NOMO-1 (cell line): ENCODE results near the gene LRRC41.

Experiments
- DNase-seq, 2 experiments: peaks; one replicate each; lab custom pipeline; 2025; ENCODE audit not compliant: unreplicated experiment in 2 of 2; lab: John Stamatoyannopoulos, UW

LRRC41 gene

DNA sequence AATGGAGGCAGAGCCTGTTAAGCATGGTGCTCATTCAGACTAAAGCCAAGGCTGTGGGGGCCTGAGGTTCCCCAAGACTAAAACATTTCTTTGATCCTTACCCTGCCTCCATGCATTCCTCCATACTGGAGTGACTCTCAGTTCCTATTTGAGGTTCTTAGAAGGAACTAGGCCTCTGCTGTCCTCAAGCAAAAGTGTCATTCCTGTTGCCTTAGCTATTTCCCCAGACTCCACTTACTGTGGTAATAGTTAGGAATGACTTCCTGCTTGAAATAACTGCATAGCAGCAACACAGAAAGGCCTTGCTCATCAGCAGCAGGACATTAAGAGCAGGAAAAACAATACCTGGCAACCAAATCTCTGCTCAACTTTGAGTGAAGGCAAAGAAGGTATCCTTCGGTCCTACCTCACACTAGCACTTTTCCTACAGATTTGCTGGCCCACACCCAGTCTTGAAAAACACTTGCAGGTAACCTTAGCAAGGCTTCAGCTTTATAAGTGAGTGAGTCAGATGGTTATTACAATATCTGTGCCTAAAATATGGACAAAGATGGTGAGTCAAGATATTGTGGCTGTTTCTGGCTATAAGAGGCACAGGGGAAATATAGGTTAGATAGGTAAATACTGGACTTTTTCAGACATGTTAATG is 14.8 kb downstream of the LRRC41 start:
- DNase-seq, result no peak

DNA sequence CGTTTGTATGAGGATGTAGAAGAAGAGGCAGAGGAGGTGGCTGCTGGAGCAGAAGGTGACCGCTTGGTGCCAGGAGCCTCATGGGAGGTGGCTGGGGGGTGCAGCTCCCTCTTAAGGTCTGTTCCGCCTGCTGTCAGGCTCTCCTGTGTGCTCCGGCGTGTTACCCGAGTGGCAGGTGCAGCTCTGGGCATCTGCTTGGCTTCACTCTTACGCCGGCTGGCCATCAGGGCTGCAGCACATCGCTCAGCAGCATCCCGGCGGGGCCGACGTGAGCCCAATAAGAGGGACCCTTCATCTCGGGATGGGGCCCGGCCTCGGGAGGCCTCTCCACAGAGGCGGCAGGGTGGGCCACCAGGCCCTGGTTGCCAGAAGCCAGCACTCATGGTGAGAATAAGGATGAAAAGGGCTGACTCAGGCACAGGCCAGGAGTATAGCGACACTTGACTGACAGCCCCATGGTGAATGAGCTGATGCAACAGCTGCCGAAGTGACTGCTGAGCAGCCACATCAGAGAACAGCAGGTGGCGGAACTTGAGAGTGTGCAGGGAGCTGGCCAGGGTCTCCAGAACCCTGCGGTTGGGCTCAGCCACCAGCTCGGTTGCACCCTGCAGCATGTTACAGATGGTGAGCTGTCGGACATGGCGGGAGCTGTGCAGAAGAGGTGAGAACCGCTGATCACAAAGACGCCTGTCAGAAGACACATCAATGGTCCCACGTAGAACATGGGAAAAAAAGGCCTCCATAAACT is 17.5 kb downstream of the LRRC41 start:
- no peak for DNase-seq

DNA sequence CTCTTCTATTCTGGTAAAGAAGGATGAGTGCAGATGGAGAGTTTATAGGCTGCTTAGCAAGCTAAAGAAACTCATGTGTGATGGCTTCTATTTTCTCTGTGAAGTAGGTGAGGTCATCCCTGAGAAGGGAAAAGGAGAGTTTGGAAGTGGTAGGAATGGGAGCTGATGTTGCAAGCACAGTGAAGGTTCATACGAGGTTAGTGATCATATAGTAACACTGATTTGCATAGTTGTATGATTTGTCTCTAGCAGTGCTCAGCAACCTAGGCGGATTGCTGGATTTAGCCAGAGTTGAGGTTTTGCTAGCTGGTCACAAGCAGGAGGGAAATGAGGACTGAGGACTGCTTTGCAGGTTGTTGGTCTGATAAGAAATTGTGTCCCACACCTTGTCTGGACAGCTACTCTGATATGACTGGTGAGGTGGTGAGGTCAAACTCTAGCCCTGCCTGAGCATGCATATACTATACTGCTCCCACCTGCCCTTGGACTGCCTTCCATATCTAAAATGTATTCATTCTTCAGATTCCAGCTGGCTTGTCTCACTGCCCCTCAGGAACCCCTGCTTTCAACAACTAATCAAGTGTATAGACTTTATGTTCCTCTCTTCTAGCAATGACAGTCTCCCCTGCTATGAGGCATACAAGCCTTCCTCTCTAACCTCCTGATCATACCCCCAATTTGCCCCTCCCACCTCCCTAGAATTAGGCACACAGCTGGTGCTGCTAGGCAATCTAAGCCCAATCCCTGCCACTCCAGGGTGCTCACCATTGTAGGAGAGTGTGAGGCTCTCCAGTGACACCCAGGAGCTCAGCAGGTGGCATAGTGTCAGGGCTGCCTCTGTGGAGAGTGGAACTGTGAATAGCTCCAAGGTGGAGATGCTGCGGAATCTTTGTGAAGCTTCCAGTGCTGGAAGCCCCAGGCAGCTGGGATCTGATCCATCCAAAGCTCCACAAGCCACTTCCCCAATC is 18.5 kb downstream of the LRRC41 start:
- no peak for DNase-seq

DNA sequence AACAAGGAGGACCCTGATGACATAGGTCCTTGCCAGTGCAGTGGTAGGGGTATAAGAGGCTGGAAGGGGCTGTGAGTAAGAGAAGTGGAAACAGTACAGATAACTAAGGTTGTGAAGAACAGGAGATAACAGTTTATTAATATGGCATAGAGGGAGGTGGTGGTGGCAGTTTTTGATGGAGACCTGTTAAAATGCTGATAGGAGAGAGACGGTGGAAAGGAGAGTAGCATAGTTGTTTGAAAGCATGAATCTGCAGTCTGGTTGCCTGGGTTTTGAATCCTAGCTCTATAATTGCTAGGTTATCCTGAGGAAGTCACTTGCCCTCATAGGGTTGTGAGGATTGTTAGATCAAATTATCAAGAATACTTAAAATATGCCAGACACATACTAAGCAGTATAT is 19.4 kb downstream of the LRRC41 start:
- DNase-seq, result no peak

DNA sequence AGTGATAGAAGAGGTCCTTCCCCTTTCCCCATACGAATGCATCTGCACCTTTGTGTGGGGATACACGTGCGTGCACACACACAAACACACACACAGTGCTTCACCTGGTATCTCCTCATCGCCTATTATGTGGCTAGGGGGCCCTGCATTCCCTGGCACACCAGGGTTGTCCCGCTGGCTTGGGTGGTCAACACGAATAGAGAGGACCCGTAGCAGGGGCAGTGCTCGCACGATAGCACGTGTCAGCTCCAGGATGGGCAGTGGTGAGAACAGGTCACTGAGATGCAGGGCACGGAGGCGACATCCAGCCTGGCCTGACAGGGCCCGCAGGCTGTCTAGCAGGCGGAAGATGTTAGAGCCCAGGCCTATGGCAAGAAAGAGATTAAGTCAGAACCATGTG is 22.4 kb downstream of the LRRC41 start:
- no peak for DNase-seq

DNA sequence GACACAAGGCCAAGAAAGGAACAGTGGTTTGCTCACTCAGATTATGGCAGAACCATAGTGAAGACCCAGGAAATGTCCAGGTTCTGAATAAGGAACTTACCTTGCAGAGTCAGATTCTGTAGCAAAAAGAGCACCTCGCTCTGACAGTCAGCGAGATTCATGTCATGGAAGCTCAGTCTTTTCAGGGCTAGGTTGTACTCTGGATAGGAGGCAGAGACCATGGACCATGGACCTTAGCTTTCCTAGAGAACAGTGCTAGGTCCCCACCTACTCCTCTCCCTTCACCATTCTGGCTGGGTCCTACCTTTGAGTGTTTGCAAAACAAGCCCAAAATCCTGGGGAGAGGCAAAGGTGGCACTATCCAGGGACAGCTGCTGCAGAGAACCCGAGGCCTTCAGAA is 23.3 kb downstream of the LRRC41 start:
- no peak for DNase-seq

DNA sequence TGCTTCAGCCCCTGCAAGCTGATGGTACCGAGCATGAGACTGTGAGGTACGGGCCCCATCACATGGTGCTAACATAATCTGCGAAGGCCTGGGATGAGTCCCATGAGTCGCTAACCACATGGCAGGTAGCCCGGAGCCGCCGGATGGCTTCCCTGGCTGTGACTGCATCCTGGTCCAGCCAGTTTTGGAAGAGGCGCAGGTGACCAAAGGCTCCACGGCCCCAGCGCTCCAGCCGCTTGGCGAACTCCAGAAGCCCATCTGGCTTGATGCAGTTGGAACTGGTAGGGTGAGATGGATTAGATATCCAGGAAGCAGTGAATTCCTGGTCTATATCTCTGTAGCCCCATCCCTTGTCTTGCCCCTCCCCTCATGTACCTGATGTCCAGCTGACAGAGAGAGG is 24.6 kb downstream of the LRRC41 start:
- DNase-seq, result no peak

DNA sequence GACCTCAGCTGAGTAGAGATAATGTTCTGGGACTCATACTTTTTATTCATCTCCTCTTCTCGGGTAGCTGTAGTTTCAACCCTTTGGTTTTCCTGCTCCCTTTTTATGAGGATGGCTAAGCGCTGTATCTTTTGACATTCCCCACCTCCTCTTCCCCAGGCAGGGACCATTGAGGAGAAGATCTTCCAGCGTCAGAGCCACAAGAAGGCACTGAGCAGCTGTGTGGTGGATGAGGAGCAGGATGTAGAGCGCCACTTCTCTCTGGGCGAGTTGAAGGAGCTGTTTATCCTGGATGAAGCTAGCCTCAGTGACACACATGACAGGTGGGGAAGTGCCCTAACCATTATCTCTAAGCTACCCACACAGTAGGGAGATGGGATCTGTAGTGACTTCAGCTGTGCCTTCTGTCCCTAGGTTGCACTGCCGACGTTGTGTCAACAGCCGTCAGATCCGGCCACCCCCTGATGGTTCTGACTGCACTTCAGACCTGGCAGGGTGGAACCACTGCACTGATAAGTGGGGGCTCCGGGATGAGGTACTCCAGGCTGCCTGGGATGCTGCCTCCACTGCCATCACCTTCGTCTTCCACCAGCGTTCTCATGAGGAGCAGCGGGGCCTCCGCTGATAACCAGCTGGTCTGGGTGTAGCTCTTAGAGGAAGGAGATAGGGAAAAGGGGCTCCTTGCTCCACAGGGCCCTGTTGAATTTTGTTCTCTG is 25.6 kb downstream of the LRRC41 start:
- DNase-seq, result no peak

DNA sequence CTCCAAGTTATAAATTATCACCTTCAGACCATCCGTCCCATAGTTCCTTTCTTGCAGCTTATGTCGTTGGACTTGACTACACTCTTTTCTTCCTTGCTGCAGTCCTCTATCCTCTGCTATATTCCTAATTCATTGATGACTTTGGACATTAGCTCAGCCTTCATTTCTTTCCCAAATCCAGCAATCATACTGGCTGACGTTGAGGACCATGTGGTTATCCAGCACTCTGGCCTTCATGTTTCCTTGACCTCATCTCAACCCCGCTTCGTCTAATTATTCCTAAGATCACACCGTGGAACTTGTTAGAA is 28.4 kb downstream of the LRRC41 start:
- no peak for DNase-seq

DNA sequence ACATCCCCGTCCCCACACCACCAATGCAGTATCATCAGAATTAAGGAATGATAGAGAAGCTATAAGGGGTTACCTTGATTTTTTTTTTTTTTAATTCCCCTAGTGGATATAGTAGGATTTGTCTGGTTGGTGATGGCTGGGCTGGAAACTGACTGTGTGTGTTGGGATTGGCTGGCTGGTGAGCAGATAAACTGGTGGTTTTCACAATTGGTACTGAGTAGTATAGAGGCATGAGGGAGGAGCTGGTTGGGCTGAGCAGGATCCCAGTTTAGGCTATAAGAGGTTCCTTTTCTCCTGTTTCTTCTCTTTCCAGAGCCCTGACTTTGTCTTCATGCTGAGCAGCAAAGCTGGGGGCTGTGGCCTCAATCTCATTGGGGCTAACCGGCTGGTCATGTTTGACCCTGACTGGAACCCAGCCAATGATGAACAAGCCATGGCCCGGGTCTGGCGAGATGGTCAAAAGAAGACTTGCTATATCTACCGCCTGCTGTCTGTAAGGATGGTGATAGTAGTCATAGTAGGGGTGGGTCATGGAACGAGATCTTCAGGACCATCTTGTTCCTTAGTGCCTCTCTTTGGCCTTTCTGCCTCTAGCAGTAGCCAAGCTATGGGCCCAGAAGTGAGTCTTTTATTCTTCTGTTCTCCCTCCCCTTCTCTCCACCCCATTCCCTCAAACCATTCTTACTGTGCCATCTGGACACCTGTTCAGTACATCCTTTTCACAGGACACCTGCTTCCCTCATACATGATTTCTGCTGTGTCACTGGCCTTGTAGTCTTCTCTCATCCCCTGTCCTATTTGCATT is 29.0 kb downstream of the LRRC41 start:
- DNase-seq, result no peak

DNA sequence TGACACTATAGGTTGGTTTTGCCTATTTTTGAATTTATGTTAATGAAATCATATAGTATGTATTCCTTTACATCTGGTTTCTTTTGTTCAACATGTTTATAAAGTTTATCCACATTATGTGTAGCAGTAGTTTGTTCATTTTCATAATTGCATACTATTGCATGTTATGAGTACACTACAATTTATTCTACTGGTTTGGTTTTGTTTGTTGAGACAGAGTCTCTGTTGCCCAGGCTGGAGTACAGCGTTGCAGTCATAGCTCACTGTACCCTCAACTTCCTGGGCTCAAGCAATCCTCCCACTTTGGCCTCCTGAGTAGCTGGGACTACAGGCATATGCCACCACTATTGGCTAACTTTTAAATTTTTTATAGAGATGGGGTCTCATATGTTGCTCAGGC is 34.8 kb downstream of the LRRC41 start:
- DNase-seq, result no peak

DNA sequence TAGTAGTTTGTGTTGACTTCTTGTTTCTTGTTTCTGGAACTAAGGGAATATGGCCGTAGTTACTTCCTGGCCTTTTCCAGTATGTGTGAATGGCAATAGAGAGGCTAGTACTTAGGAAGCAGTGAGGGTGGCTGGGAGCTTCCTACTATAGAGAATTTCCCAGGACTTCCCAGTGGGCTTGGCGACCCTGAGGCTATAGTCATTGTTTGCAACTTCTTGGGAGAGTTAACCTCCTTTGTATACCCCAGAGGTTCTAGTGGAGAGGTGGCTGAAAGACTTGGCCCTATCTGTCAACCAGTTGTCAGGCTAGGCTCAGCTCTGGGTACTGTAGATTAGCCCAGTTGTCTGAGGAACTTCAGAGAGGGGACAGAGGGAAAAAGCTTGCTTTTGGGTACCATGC is 40.3 kb downstream of the LRRC41 start:
- DNase-seq, result no peak

DNA sequence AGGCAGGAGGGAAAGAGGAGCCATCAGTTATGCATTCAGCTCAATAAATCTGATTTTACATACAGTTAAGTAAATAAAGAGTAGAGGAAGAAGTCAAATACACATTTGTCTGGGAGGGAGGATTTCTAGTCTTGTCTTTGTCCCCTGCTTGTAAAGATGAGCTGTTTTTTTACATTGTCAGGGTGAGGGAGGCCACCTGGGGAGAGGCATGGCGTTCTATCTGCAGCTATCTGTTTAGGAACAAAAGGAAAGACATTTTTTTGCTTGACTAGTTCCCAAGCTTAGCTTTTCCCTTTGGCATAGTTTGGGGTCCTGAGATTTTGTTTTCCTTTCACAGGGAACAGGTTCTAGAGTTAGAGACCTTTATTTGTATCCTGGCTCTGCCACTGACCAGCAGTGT is 40.9 kb downstream of the LRRC41 start:
- no peak for DNase-seq

DNA sequence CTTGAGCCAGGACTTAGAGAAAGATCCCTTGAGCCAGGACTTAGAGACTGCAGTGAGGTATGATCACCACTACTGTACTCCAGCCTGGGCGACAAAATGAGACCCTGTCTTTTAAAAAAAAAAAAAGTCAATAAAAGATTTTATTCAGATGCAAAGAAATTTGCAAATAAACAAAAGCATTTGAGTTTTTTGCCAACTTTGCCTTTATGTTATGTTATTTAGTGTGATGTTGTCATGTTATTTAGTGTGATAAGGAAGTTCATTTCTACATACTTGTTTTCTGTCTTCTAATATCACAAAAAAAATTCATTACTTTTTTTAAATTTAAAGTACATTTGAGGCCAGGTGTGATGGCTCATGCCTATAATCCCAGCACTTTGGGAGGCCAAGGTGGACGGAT is 46.9 kb downstream of the LRRC41 start:
- no peak for DNase-seq

DNA sequence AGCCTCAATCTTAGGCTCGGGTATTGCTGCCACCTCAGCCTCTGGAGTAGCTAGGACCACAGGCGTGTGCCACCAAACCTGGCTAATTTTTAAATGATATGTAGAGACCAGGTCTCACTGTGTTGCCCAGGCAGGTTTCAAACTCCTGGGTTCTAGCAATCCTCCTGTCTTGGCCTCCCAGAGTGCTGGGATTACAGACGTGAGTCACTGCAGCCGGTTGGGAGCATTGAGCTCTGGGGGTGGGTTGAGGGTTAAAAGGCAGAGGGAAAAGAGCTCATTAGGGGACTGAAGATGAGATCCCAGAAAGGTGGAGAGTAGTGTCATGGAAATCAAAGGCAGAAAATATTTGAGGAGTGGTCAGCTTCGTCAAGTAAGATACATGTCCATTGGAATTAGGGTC is 48.7 kb downstream of the LRRC41 start:
- DNase-seq, result no peak

DNA sequence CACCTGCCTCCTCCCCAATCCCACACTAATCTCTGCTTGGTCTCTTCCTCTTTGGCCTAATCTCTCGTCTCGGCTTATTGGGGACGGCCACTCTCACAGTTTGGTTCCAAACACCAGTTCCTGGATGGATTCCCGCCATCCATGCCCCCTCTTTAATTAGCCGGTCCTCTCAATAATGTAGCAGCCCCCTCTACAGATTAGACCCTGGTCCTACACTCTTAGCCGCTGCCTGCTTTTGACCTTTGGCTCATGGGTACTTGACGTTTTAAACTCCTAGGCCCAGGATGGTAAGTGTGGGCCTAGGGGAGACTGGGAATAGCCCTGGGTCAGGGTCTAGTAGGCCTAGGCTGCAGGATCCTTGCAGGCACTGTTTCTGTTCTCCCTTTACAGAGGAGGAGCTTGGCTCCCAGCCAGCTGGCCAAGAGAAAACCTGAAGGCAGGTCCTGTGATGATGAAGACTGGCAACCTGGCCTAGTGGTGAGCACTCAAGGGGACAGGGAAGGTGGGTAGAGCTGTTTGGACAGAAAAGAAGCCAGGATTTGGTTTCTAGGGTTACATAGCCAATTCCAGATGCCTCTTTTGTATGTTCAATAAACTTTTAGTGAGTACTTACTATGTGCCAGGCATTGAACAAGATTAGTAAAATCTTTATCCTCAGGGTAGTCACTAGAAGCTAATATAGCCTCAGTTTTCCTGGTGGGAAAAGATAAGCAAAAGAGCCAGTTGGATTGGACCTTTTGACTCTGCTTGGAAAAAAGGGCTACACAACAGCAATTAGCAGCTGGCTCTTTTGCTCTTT is 55.1 kb downstream of the LRRC41 start:
- peak; percentile 34 to 40 for DNase-seq

DNA sequence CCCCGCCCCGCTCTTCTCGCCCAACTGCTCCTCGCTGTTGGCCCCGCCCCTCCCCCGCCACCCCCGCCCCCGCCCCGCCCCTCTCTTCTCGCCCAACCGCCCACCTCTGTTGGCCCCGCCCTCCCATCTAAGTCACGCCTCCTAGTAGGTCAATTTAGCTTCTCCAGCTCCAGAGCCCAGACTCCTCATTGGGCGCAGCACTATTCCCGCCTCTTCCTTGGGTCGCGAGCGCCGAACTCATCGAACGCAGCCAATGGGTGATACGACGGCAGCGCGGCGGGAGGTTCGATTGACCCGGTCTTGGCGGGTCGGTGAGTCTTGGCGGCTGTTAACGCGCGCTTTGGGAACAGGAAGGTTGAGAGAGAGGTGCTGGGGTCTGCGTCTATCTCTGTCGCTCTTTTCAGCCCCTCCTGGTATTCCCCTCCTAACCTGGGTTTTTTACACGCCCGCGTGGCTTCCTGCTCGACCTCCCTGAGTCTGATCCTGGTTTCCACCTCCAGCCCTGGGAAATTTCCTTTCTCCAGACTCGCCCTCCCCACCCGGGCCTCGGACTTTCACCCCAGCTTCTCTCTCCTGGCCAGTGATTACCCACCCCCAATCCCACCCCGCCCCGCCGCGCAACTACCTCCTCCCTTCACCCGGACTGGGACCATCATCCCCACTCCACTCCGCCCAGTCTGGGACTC is 55.8 kb downstream of the LRRC41 start, which contains the start of gene RAD54L:
Gene RAD54L (plus strand): TSS at position 328 of the 686 bp plus-strand sequence. CDS start 643 bp downstream, outside the sequence.
- peak; percentile 99 for DNase-seq

DNA sequence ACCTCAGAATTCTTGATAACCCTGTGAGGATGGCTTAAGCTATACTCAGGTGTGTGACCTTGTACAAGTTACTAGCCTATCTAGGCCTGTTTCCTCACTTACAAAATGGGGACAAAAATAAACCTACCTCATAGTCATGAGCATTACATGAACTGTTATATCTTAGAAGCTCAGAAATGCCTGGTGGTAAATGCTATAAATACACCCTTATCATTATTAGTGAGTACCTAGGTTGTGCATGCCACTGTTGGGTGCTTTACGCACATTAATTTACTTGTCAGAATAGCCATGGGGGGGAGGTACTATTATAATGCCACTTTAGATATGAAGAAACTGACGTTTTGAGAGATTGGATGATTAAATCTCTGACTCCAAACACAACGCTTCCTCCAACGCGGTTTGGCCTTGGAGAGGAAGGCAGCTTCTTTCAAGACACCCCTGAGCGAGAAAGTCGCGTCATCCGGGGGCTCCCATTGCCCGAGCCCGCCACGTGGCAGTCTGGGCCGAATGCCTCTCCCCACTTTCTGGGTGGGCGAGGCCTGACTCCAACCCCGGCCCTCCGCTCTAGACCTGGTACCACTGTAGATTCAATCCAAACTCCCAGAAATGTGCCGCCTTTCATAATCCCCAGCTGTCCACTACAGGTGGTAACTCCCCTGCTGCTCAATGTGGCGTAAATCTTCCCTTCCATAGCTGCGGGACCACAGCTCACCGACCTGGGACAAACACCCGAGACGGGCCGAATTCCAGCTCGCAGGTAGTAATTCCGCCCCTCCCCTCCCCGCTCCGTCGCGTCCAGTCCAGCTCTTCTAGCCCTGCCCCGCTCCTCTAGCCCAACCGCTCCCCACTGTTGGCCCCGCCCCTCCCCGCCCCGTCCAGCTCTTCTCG is 56.6 kb downstream of the LRRC41 start:
- peak; percentile 65 to 98 for DNase-seq
